Measurements from ENCODE around the gene NFKBIB. TPM values are rescaled to one million over a fixed set of nuclear protein-coding genes. Genes with fewer than 3 reads are reported as not detected.
A peak's percentile ranks its signal among the peaks of the same experiment; 100 is the strongest.

Gene NFKBIB
- total and polyA plus RNA-seq, 2 of the 13 experiments (the other 11 are each of a cell fraction or from before 2014, with no cell fraction given), result 8.6 to 14.9 TPM

DNA sequence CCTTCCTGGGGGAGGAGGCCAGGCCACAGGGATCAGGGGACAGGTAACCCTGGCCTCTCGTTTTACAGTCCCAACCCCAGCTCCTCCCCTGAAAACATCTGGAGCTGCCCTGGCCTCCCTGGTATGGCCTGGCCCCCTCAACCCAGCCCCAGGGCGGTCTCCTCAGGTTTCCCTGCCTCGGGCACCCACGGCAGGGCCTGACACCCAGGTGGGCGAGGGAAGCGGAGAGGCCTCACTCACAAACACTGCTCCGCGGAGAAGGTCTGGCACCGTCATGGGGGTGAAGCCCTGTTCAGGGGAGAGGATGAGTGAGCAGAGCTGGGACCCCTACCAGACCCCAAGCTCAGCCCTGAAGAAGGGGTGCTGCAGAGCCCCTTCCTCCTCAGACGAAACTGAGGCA lies 18.8 kb downstream of the NFKBIB start:
- DNase-seq (ENCODE audit: low spot score) (no peak), FAIRE-seq (no peak), ATAC-seq (peak; percentile 3; the same call in 1 of the 3 replicates)
- Histone ChIP-seq H3K4me1 (ENCODE audit: insufficient read depth, low read length) (peaks cover 12% of the 10 kb centered on the region), H3K4me3 (replicated peaks in 1 of 3; ENCODE audit: insufficient read depth in 1 of 3, low read depth in 2 of 3, low read length in 3 of 3) (no peak overlapping the region), H2AFZ (ENCODE audit: low read length) (no peak overlapping the region), H3K9ac (ENCODE audit: insufficient read depth, low read depth, low read length) (no peak overlapping the region), H3K27ac (ENCODE audit: extremely low read length, insufficient read depth, low read length) (no peak overlapping the region), H3K9me3 (ENCODE audit: low read length) (no peaks in the 10 kb centered on the region), H4K20me1 (ENCODE audit: insufficient read depth, low read length) (no peaks in the 10 kb centered on the region), H3K27me3 (ENCODE audit: control insufficient read depth in 1 of 2, insufficient read depth in 2 of 2, low read length in 2 of 2) (no peaks in the 10 kb centered on the region), H3K36me3 (replicated peaks in 1 of 2; ENCODE audit: control insufficient read depth in 1 of 2, insufficient read depth in 2 of 2, low read length in 2 of 2) (peaks cover 1 to 13% of the 10 kb centered on the region in 2 experiments), H3K4me2 (ENCODE audit: low read depth, low read length) (no peak overlapping the region), H3K79me2 (ENCODE audit: insufficient read depth, low read length) (no peaks in the 10 kb centered on the region)
- 54% methylated on average over 2 of the region's 10 CpGs for whole genome bisulfite sequencing (ENCODE audit: low lambda C conversion rate)
- BruUV-seq (replicated peaks), result no TSS peak
- TF ChIP-seq AGO2 (optimal IDR thresholded peaks at IDR 0.05; ENCODE audit: low read depth, low read length) (peak; percentile 71), MAZ (IDR thresholded peaks at IDR 0.05; ENCODE audit: borderline replicate concordance, low read depth, low read length) (no peak), MAZ (CRISPR knock-in tag; IDR thresholded peaks at IDR 0.05; ENCODE audit: low read depth) (no peak), EP300 (IDR thresholded peaks at IDR 0.05; ENCODE audit: low read depth in 2 of 2, low read length in 2 of 2) (no peak), EP300 (CRISPR knock-in tag; IDR thresholded peaks at IDR 0.05; ENCODE audit: borderline replicate concordance) (no peak), ZNF768 (CRISPR knock-in tag; IDR thresholded peaks at IDR 0.05) (0 out of 2 replicates have a peak, but pooled peaks have one; percentile 27)
- TF ChIP-seq, protein P1, sequence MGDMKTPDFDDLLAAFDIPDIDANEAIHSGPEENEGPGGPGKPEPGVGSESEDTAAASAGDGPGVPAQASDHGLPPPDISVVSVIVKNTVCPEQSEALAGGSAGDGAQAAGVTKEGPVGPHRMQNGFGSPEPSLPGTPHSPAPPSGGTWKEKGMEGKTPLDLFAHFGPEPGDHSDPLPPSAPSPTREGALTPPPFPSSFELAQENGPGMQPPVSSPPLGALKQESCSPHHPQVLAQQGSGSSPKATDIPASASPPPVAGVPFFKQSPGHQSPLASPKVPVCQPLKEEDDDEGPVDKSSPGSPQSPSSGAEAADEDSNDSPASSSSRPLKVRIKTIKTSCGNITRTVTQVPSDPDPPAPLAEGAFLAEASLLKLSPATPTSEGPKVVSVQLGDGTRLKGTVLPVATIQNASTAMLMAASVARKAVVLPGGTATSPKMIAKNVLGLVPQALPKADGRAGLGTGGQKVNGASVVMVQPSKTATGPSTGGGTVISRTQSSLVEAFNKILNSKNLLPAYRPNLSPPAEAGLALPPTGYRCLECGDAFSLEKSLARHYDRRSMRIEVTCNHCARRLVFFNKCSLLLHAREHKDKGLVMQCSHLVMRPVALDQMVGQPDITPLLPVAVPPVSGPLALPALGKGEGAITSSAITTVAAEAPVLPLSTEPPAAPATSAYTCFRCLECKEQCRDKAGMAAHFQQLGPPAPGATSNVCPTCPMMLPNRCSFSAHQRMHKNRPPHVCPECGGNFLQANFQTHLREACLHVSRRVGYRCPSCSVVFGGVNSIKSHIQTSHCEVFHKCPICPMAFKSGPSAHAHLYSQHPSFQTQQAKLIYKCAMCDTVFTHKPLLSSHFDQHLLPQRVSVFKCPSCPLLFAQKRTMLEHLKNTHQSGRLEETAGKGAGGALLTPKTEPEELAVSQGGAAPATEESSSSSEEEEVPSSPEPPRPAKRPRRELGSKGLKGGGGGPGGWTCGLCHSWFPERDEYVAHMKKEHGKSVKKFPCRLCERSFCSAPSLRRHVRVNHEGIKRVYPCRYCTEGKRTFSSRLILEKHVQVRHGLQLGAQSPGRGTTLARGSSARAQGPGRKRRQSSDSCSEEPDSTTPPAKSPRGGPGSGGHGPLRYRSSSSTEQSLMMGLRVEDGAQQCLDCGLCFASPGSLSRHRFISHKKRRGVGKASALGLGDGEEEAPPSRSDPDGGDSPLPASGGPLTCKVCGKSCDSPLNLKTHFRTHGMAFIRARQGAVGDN (CRISPR knock-in tag; IDR thresholded peaks at IDR 0.05), result peak; percentile 0; the same call in 1 of the 2 replicates
- ChIA-PET POLR2A (interaction anchor here (1.2 kb wide), 1 partner anchor 13 kb away, joined by 4 read pairs; no protein-coding TSS in a partner anchor), CTCF (ENCODE audit: low intra/inter-chr PET ratio, low total read pairs) (interaction anchor here (0.7 kb wide), 1 partner anchor 189 kb away, joined by 3 read pairs; no protein-coding TSS in a partner anchor)
- in situ Hi-C loops (cut with HindIII; ENCODE audit: extremely low pct_ligation_motif_present, low pct_unique_long_range_greater_than_20kb) (loop anchor here (25.0 kb wide), 1 partner anchor 181 kb away; the partner anchor contains the start of gene CAPN12), intact Hi-C loops (cut with micrococcal nuclease; ENCODE audit: unreplicated experiment) (no loop called here)
